Stimulated activated effector memory CD8-positive, alpha-beta T cell treated with anti-CD3 and anti-CD28 coated beads, Interleukin-12 subunit alpha, Interleukin-12 subunit beta, amount 100 ng/mL, for 72 hours (primary cell): ENCODE data around the gene MFAP1.
"Not testable (repeated sequence)": the region's sequence is repeated elsewhere in the genome, so short reads cannot be mapped to it uniquely, and the experiment has no call there.

Experiments
- ATAC-seq: fragments of 150-1000 bp; cut with Tn5 transposase; 2 replicates; pipeline ENCODE4 v1.10.0; 2021
- DNase-seq, 2 donors: peaks; one replicate each; pipeline ENCODE4 v3.0.0; 2021 to 2022; ENCODE audit warnings: low spot score in 2 of 2
- H3K27ac Mint-ChIP-seq: one replicate; pipeline ENCODE4 v1.8.0; 2022; ENCODE audit warnings: mild to moderate bottlenecking, mixed read lengths
- H3K36me3 Mint-ChIP-seq: one replicate; pipeline ENCODE4 v1.8.0; 2022; ENCODE audit warnings: mild to moderate bottlenecking, mixed read lengths
- H3K4me1 Mint-ChIP-seq: one replicate; pipeline ENCODE4 v1.8.0; 2022; ENCODE audit warnings: mixed read lengths
- H3K4me3 Mint-ChIP-seq: one replicate; pipeline ENCODE4 v1.8.0; 2022; ENCODE audit warnings: mild to moderate bottlenecking, mixed read lengths
- H3K9me3 Mint-ChIP-seq: one replicate; pipeline ENCODE4 v1.8.0; 2022; ENCODE audit warnings: mixed read lengths

The MFAP1 gene

DNA sequence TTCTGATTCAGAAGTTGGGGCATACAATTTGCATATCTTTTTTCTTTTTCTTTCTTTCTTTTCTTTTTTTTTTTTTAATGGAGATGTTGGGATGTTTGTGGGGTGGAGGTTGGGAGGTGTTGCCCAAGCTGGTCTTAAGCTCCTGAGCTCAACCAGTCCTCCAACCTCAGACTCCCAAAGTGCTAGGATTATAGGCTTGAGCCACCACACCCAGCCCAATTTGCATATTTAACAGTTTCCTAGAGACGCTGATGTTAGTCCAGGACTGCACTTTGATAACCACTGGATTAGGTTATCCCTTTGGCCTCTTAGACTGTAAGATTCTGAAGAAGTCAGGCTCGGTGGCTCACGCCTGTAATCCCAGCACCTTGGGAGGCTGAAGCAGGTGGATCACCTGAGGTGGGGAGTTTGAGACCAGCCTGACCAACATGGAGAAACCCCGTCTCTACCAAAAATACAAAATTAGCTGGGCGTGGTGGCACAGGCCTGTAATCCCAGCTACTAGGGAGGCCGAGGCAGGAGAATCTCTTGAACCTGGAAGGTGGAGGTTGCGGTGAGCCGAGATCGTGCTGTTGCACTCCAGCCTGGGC is 5.6 kb upstream of the MFAP1 start:
- Mint-ChIP-seq H3K27ac (peak overlapping the region; percentile 96), H3K4me3 (peak overlapping the region; percentile 91), H3K36me3 (peaks cover 77% of the 10 kb centered on the region), H3K4me1 (peaks cover 46% of the 10 kb centered on the region)
- not testable (repeated sequence) for DNase-seq, ATAC-seq, H3K9me3 Mint-ChIP-seq

GRCh38 chr15:43828061-43828657 is 3.7 kb upstream of the MFAP1 start:
- Mint-ChIP-seq H3K9me3 (no peaks in the 10 kb centered on the region), H3K27ac (peak overlapping the region; percentile 96), H3K4me3 (peak overlapping the region; percentile 91), H3K36me3 (peaks cover 67% of the 10 kb centered on the region), H3K4me1 (peaks cover 53% of the 10 kb centered on the region)
- DNase-seq (peak in 1 of 2 donors; percentile 59), ATAC-seq (peak; percentile 53)

DNA sequence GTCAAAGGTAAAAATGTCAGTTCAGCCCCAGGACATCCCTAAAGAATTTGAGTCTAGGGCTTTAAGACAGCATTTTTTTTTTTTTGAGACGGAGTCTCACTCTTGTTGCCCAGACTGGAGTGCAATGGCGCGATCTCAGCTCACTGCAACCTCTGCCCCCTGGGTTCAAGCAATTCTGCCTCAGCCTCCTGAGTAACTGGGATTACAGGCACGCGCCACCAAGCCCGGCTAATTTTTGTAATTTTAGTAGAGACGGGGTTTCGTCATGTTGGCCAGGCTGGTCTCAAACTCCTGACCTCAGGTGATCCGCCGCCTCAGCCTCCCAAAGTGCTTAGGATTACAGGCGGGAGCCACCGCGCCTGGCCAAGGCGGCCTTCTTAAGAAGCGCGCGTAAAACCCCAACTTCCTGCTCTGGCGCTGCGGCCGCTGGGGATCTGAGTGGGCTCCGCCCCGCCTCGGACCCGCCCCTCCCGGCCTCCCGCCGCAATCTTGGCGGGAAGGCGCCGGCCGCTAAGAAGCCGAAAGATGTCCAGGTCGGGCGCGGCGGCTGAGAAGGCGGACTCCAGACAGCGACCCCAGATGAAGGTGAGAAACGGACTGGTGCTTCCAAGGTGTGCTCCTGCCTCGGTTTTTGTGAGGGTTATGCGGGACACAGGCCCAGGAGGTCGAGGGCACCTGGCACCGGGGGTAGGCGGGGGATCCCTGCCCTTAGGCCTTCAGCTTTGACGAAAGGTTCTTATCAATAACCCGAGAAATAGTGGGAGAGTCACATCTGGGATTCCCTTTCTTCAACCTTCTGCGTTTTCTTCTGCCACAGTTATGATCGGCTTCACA is 2.2 kb upstream of the MFAP1 start, which contains the start of gene WDR76:
Gene WDR76, plus strand, starts transcription at position 495 of the 834 bp plus-strand sequence. Its CDS starts 31 bp downstream, at position 526.
- Mint-ChIP-seq H3K36me3 (peaks cover 63% of the 10 kb centered on the region), H3K4me3 (peak within 1 kb of the TSS; percentile 91), H3K27ac (peak within 1 kb of the TSS; percentile 96), H3K4me1 (peaks cover 52% of the 10 kb centered on the region), H3K9me3 (no peaks in the 10 kb centered on the region)
- ATAC-seq: peak; percentile 83
- DNase-seq: peak; percentile 67 to 87

DNA sequence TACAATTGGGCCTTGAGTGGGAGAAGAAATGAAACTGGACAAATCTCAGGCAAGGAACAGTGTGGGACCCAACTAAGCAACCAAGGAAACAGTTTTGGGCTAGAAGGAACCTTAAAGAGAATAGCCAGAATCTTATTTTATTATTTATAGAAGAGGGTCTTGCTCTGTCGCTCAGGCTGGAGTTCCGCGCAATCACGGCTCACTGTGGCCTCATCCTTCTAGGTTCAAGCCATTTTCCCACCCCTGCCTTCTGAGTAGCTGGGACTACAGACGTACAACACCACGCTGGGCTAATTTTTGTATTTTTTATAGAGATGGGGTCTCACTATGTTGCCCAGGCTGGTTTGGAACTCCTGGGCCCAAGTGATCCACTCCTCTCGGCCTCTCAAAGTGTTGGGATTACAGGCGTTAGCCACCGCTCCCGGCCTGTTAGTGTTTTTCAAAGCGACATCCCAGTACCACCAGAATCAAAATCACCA is 1.6 kb upstream of the MFAP1 start:
- H3K4me1 Mint-ChIP-seq: peaks cover 55% of the 10 kb centered on the region
- ATAC-seq (no peak), DNase-seq (no peak)

GRCh38 chr15:43825305-43825704 is 815 bp upstream of the MFAP1 start:
- not testable (repeated sequence) for H3K9me3 Mint-ChIP-seq, ATAC-seq, DNase-seq
- peak overlapping the region; percentile 96 for H3K27ac Mint-ChIP-seq
- H3K4me1 Mint-ChIP-seq: peaks cover 57% of the 10 kb centered on the region
- H3K36me3 Mint-ChIP-seq: peaks cover 63% of the 10 kb centered on the region
- peak overlapping the region; percentile 91 for H3K4me3 Mint-ChIP-seq

More for the DNA sequence above, 1.6 kb upstream of the MFAP1 start:
- H3K4me3 Mint-ChIP-seq: peak overlapping the region; percentile 91
- H3K27ac Mint-ChIP-seq: peak overlapping the region; percentile 96
- H3K9me3 Mint-ChIP-seq: no peaks in the 10 kb centered on the region
- H3K36me3 Mint-ChIP-seq: peaks cover 63% of the 10 kb centered on the region

- DNase-seq (no peak), ATAC-seq (no peak)
- Mint-ChIP-seq H3K9me3 (no peaks in the 10 kb centered on the region), H3K4me3 (peak overlapping the region; percentile 91), H3K27ac (no peak overlapping the region), H3K4me1 (peaks cover 27% of the 10 kb centered on the region), H3K36me3 (peaks cover 67% of the 10 kb centered on the region)
These were observed 3.0 kb downstream of the MFAP1 start for GRCh38 chr15:43821505-43821904.

DNA sequence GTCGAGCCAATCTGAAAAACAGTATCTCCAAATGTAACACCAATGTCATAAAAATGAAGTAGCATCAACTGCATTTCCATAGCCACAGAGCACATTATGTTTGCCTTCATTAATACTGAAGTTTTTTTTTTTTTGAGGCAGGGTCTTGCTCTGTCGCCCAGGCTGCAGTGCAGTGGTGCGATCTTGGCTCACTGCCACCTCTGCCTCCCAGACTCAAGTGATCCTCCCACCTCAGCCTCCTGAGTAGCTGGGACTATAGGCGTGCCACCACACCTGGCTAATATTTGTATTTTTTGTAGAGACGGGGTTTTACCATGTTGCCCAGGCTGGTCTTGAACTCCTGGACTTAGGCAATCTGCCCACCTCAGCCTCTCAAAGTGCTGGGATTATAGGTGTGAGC is 9.4 kb downstream of the MFAP1 start:
- H3K9me3 Mint-ChIP-seq, ATAC-seq, H3K4me3 Mint-ChIP-seq, H3K4me1 Mint-ChIP-seq, DNase-seq: not testable (repeated sequence)
- peak overlapping the region; percentile 8 for H3K27ac Mint-ChIP-seq
- peaks cover 95% of the 10 kb centered on the region for H3K36me3 Mint-ChIP-seq

- DNase-seq (no peak), ATAC-seq (no peak)
- H3K27ac Mint-ChIP-seq: no peak overlapping the region
- H3K4me3 Mint-ChIP-seq: no peak overlapping the region
- H3K9me3 Mint-ChIP-seq: no peaks in the 10 kb centered on the region
- H3K36me3 Mint-ChIP-seq: peaks cover 100% of the 10 kb centered on the region
- H3K4me1 Mint-ChIP-seq: no peaks in the 10 kb centered on the region
These were observed 15.4 kb downstream of the MFAP1 start for GRCh38 chr15:43808960-43809678.

DNA sequence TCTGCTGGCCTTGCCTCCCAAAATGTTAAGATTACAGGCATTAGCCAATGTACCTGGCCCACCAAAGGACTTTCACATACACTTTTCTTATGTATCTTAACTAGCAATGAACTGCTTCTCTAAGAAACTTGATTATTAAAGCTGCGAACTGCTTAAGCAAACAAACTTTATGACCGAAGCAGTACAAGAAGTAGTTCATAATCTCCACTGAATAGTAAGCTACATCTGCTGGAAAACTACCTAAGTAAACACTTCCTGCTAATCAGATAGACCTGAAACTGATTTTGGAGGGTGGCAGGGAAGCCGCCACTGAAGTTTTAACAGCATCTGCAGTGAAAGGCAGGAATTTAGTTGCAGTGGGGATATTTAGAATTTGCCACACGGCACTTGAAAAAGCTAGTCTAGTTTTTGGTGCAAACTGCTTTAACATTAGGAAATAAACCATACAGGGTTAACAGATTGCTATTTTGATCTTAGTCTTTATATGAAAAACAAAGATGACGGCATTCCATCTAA is 16.0 kb downstream of the MFAP1 start:
- no peak overlapping the region for H3K27ac Mint-ChIP-seq
- peaks cover 100% of the 10 kb centered on the region for H3K36me3 Mint-ChIP-seq
- H3K4me1 Mint-ChIP-seq: no peaks in the 10 kb centered on the region
- H3K4me3 Mint-ChIP-seq: no peak overlapping the region
- DNase-seq (no peak), ATAC-seq (no peak)
- H3K9me3 Mint-ChIP-seq: no peaks in the 10 kb centered on the region

- H3K4me3 Mint-ChIP-seq, ATAC-seq, H3K27ac Mint-ChIP-seq, DNase-seq, H3K9me3 Mint-ChIP-seq: not testable (repeated sequence)
- Mint-ChIP-seq H3K36me3 (peaks cover 99% of the 10 kb centered on the region), H3K4me1 (peaks cover 37% of the 10 kb centered on the region)
These were observed 21.8 kb downstream of the MFAP1 start for GRCh38 chr15:43802676-43803075.

DNA sequence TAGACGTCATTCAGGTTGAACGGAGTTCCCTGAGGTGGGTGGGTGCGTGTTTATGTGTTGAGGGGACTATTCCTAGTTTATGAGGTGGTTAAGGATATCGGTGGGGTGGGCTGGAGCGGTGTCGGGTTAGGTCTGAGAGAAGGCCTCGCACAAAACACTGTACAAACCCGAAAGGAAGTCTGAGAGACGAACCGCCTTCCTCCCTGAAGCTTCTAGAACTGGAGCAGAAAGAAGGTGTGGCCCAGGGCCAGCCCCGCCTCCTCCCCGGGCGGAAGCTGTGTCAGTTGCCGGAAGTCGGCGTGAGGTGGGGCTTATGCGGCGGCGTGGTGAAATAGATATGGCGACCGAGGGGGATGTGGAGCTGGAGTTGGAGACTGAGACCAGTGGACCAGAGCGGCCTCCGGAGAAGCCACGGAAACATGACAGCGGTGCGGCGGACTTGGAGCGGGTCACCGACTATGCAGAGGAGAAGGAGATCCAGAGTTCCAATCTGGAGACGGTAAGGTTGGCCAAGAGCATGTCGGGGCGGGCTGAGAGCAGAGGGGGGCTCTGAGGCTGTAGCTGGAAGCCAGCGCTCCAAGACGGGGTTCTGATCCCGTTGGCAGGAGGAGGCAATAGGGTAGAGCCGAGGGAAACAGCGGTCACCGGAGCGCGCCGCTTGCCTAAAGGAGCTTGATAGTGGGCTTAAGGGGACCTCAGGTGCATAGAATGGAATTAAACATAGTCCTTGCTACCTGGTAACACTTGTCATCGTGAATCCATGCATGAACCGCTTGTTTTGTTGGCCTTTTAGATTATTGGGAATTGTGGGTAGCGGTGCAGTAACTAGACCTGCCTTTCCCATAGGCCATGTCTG is 24.0 kb downstream of the MFAP1 start, which contains the start of gene HYPK:
Gene HYPK, plus strand, starts transcription at position 314 of the 856 bp plus-strand sequence. Its CDS starts 24 bp downstream, at position 338.
- Mint-ChIP-seq H3K9me3 (no peaks in the 10 kb centered on the region), H3K27ac (peak within 1 kb of the TSS; percentile 96), H3K36me3 (peaks cover 99% of the 10 kb centered on the region), H3K4me1 (peaks cover 51% of the 10 kb centered on the region), H3K4me3 (peak within 1 kb of the TSS; percentile 92)
- DNase-seq: peak; percentile 79 to 92
- peak; percentile 98 for ATAC-seq

DNA sequence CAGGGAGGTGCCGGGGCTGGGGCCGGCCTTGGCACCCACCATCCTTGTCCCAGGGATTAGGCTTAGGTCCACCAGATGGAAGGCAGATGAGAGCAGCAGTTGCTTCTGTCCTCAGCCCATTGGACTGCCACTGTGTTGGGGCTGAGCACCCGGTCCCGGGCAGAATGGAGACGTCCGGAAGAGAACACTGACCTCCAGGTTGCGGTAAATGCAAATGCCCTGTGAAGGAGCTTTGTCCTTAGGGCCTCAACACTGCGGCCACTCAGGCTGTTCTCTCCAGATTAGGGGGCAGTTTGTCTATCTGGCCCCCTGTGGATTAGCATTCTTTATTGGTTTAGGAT is 24.6 kb downstream of the MFAP1 start, which contains the start of gene SERINC4:
Gene SERINC4, minus strand, starts transcription at position 276 of the 341 bp plus-strand sequence. Its CDS starts 234 bp downstream, at position 42.
- Mint-ChIP-seq H3K4me1 (peaks cover 57% of the 10 kb centered on the region), H3K27ac (peak within 1 kb of the TSS; percentile 96), H3K4me3 (peak within 1 kb of the TSS; percentile 92), H3K9me3 (no peaks in the 10 kb centered on the region), H3K36me3 (peaks cover 99% of the 10 kb centered on the region)
- no peak for DNase-seq
- ATAC-seq: no peak

DNA sequence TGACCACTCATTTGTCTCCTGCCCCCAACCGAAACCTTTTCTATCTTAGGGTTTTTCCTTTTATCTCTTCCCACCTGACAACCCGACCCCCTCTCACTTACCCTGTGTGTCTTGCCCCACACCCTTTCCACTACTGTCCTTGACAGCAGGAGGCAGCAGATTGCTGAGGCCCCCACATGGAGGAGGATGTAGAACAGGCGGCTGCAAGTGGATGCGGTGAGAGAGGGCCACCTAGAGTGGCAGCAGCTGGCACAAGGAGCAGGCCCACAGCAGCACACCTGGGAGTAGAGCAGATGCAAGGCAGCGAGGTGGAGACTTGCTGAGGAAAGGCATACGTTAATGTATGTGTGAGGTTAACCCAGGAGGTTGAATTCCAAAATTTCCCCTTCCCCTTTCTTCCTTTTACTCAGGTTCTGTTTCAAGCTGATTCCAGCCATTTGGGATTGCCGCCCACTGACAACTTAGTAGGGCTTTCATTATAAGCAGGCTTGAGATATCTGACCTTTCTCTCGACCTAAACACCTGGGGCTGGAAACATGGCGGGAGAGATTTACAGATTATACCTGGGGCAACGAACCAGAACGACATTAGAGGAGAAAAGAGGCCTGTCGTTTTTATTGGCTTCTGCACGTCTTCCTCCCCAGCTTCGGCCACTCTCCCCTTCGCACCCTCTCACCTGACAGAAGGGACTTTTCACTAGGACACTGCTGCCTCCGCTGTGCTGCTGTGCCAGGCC is 25.1 kb downstream of the MFAP1 start:
- Mint-ChIP-seq H3K4me1 (peaks cover 62% of the 10 kb centered on the region), H3K27ac (peak overlapping the region; percentile 96), H3K36me3 (peaks cover 99% of the 10 kb centered on the region), H3K4me3 (peak overlapping the region; percentile 92), H3K9me3 (no peaks in the 10 kb centered on the region)
- ATAC-seq: no peak
- no peak for DNase-seq
